Osteocyte (in vitro differentiated cells): ENCODE results near the gene APOBEC3G. TPM values are rescaled to one million over a fixed set of nuclear protein-coding genes. Genes with fewer than 3 reads are reported as not detected.

ENCODE experiments used
- DNase-seq: peaks from one replicate; pipeline ENCODE4 v3.0.0; 2021; ENCODE audit warnings: mixed read lengths; ENCODE audit not compliant: unreplicated experiment; ENCODE audit errors: extremely low spot score
- H3K27ac Mint-ChIP-seq: one replicate; pipeline ENCODE4 v1.8.0; 2021; ENCODE audit warnings: mild to moderate bottlenecking, mixed read lengths; ENCODE audit not compliant: unreplicated experiment
- H3K27me3 Mint-ChIP-seq: one replicate; pipeline ENCODE4 v1.8.0; 2021; ENCODE audit warnings: mixed read lengths; ENCODE audit not compliant: unreplicated experiment
- H3K36me3 Mint-ChIP-seq: one replicate; pipeline ENCODE4 v1.8.0; 2021; ENCODE audit warnings: mixed read lengths; ENCODE audit not compliant: unreplicated experiment
- H3K4me1 Mint-ChIP-seq: one replicate; pipeline ENCODE4 v1.8.0; 2021; ENCODE audit warnings: mixed read lengths; ENCODE audit not compliant: unreplicated experiment
- H3K4me3 Mint-ChIP-seq: one replicate; pipeline ENCODE4 v1.8.0; 2021; ENCODE audit warnings: mild to moderate bottlenecking, moderate library complexity, mixed read lengths; ENCODE audit not compliant: unreplicated experiment
- H3K9me3 Mint-ChIP-seq: one replicate; pipeline ENCODE4 v1.8.0; 2021; ENCODE audit warnings: mixed read lengths; ENCODE audit not compliant: unreplicated experiment
- CTCF ChIP-seq: fragments of 200-600 bp; sonication (generic); IDR thresholded peaks from 2 replicates; pipeline ENCODE4 v1.5.0; 2021; ENCODE audit warnings: antibody characterized with exemption, mild to moderate bottlenecking, moderate library complexity
- total RNA-seq: library from RNA; stranded (reverse); gene quantifications from 2 replicates; pipeline ENCODE4 v1.2.1, GENCODE V29; 2021

APOBEC3G gene
- total RNA-seq, 1 donor from 2014 or later = 2.7 TPM

- H3K4me1 Mint-ChIP-seq = peaks cover 17% of the 10 kb centered on the region
- H3K36me3 Mint-ChIP-seq = peaks cover 3% of the 10 kb centered on the region
- peak; percentile 76 for DNase-seq
- no peaks in the 10 kb centered on the region for H3K27me3 Mint-ChIP-seq
- no peak for TF ChIP-seq CTCF
- H3K4me3 Mint-ChIP-seq = no peak overlapping the region
- H3K27ac Mint-ChIP-seq = no peak overlapping the region
- H3K9me3 Mint-ChIP-seq = no peaks in the 10 kb centered on the region
Measured at GRCh38 chr22:39132871-39133524, 55.9 kb downstream of the APOBEC3G start.

- Mint-ChIP-seq H3K9me3 (no peaks in the 10 kb centered on the region), H3K36me3 (peaks cover 3% of the 10 kb centered on the region), H3K27ac (no peak overlapping the region), H3K4me1 (peaks cover 17% of the 10 kb centered on the region), H3K27me3 (no peaks in the 10 kb centered on the region), H3K4me3 (no peak overlapping the region)
- no peak for TF ChIP-seq CTCF
- peak; percentile 78 for DNase-seq
Measured at GRCh38 chr22:39133871-39134270, 56.8 kb downstream of the APOBEC3G start.

DNA sequence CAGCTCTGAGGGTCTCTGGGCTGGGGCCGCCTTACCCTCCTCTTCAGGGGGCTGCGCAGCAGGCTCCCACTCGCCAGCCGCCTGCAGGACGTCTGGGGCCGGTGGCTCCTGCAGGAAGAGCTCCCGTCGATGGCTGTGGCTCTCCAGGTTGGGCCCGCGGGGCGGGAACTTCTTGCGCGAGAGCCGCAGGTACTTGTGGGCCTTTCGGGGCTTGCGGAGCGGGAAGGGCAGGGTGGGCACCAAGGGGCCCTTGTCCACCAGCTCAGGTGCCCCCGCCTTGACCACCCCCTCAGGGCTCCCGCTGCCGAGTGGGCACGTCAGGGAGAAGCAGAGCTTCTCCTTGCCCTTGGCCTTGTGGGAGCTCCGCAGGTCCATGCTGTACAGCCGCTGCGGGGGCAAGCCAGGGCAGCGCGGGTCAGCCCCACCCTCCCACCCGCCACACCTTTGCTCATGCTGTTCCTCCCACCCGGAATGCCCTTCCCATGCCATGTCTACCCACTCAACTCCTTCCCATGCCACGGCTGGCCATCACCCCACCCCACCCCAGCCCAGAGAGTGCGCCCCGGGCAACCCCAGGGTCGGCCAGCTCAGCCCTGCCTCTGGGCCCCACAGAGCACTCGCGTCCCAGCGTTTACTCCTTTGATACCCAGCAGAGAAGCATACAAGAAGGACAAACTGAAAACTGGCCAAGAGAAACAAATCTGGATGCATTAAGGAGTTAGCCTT is 57.5 kb downstream of the APOBEC3G start:
- peak; percentile 83 for DNase-seq
- Mint-ChIP-seq H3K27me3 (no peaks in the 10 kb centered on the region), H3K4me3 (no peak overlapping the region), H3K36me3 (peaks cover 3% of the 10 kb centered on the region), H3K9me3 (no peaks in the 10 kb centered on the region), H3K27ac (no peak overlapping the region), H3K4me1 (peaks cover 17% of the 10 kb centered on the region)
- no peak for TF ChIP-seq CTCF

DNA sequence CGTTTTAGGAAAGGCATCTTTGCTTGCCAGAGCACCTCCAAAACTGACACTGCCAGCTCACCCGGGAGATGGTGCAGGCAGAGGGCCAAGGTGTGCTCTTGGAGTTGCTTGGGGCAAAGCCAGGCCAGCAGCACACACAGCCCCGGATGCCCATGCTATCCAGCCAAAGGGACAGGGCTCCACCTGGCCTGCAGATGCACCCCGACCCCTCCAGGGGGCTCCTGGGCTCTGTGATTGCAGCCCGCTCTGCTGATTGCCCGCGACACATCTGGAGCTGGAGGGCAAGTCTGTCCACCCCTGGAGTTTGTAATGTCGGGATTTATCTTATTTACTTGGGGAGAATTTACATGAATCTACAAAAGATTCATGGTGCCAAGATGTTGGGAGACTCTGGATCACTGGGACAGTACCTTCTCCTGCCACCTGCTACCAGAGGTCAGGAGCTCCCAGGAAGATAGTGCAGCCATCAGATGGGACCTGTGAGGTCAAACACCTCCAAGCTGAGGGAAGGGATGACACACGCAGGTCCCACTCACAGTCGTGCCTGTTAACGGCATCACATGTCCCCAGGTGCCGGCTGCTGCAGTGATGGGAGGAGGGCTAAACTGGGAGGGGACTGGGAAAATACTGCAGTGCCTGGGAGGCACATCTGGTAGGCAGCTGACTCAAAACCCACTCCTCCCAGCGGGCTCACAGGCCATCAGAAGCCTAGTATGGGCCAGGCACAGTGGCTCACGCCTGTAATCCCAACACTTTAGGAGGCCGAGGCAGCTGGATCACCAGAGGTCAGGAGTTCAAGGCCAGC is 58.2 kb downstream of the APOBEC3G start:
- H3K36me3 Mint-ChIP-seq = peaks cover 3% of the 10 kb centered on the region
- no peaks in the 10 kb centered on the region for H3K27me3 Mint-ChIP-seq
- DNase-seq = peak; percentile 87

More for the DNA sequence above, 58.2 kb downstream of the APOBEC3G start:
- Mint-ChIP-seq H3K27ac (no peak overlapping the region), H3K4me3 (no peak overlapping the region), H3K9me3 (no peaks in the 10 kb centered on the region), H3K4me1 (peaks cover 17% of the 10 kb centered on the region)
- peak; percentile 65 for TF ChIP-seq CTCF
